CD4-positive, alpha-beta T cell treated with Interleukin-15 for 1 hour (primary cell): ENCODE measurements around the gene TRA2A.
A peak's percentile ranks its signal among the peaks of the same experiment; 100 is the strongest.

Experiments used
- DNase-seq: peaks from one replicate; pipeline ENCODE4 v3.0.0-alpha.2; 2020

The TRA2A gene

DNA sequence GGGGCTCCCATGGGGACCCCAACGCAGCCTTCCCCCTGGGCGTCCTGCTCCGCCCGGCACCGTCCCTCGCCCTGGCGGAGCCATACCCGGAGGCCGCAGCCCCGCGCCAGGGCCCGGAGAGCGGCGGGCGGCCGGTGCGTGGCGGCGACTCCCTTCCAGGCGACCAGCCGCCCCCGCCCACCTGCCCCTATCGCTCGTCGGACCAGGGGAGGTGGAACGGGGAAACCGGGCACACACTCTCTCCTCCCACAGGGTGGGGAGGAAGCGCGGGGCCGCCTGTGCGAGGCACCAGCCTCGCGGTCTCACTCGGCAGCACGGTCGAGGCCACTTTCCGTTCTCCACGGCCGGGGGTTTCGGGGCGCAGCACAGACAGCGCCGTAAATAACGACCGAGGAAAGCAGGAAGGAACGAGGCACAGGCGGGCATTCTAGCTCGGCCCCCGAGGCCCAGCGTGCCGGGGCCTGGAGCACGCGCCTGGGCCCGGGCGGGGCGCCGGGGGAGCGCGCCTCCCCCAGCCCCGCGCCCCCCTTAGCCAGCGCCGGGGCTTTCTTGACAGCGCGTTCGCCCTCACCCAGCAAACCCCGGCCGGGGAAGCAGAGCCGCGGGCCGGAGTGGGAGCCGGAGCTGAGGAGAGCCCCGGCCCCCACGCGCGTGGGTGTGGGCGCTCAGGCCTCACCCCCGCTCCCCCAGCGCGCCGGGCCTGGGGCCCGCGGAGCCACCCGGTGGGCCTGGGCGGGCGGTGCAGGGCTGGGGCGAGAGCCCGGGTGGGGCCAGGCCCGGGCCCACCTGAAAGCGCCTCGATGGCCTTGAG lies 62.4 kb downstream of the TRA2A start:
- peak; percentile 41 for DNase-seq

DNA sequence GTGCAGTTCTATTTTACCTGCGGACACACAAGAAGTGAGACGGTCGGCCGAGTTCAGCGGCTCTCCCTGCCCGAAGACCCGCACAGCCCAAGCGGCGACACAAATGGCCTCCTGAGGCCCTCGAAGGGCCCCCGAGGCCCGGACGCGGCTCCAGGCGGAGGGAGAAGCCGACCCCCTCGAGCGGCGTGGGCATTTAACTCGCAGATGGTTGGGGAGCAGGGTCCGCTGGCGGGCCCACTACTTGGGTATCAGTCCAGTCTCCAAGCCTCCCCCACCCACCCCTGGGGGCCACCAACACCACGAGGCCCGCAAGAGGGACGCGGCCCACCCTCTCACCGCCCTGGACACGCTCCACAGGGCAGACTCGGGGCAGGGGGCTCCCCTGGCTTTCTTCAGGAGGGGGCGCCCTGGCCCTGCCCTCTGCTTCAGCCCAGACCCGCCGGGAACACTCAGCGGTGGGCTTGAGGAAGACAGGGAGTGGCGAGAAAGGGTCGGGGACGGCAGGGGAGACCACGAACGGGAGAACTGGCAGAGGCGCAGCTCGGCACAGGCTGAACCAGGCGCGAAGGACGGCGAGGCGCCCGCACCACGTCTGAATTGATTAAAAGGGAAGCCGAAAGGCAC lies 63.1 kb downstream of the TRA2A start:
- DNase-seq = no peak

DNA sequence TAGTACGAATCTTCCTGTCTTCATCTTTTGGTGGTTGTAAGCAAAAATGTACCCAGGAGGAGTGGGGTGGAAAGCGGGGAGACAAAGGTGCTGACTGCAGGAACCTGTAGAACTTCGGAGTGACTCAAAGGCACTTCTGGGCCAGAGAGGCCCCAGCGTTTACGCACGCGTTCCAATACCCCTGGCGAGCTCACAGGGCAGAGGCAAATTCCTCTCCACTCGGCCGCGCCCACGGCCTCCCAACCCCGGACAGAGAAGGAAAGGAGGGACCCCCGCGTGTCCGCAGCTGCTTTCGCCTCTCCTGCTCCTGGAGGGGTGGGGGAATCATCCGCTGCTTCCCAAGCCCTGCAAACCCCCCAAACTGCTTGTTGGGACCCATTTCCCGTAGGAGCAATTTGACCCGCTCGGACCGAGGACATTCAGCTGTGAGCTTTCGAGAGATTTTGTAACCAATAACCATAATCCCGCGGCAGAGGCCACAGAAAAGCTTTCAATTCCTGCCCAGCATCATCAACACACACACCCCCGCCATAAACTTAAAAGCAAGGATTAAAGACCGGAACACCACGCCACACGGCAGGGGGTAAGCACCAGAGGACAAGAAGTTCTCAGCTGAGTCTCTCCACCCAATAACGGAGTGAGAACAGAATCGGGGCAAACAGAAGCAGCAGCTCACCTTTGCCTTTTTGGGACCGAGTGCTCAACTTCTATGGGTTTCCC lies 63.8 kb downstream of the TRA2A start:
- no peak for DNase-seq

DNA sequence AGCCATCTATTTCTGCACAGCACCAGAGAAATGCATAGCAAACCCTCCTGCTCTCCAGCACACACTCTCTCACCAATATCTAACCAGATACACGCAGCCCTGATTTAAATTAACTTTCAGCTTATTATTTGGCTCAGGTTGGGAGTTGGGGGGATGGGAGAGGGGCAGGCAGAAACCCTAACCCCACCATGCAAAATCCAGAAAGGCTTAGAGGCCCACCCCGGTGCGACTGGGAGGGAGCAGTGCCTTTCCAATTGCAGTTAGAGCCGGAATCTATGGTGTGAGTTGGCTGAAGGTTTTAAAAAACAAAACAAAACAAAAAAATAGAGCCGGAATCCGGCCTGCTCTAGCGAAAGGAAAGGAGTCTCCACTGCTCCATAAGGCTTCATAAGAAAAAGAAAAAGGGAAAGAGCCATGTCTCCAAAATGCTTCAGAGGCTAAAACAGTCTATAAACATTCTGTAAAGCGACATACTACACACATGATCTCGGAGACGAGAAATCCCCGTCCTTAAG lies 64.4 kb downstream of the TRA2A start:
- DNase-seq = no peak

DNA sequence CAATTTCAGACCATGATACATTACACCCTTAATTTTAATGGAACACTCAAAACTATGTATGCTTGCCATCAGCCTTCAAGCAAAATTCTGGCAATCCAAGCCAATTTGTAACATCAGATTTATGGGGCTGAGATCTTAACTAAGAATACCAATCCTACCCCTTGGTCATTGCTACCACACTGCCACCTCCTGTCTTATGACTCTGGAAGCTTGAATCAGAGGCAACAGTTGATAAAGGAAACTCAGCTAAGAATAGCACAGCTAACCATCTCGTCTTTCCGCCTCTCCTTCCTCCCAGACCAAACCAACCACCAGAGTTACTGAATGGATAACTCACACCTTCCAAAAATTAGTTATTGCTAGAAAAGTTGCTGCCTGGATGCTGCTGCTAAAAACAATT lies 68.9 kb downstream of the TRA2A start:
- no peak for DNase-seq

DNA sequence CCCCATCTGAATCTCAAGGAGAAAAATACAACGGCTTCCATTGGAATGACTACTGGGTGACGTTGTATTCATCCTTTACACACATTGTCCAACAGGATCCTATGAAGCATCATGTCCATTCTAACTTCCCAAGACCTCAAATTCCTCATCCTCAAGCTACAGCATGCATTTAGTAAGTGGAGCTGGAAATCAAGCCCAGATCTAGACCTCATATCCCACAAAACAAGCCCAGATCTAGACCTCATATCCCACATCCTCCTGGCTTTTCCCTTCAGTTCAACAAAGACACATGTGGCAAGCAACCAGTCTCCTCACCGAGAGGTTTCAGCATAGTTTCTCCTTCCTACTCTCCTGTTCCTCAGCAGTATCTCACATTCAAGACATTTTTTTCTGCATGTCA lies 73.7 kb downstream of the TRA2A start:
- no peak for DNase-seq

DNA sequence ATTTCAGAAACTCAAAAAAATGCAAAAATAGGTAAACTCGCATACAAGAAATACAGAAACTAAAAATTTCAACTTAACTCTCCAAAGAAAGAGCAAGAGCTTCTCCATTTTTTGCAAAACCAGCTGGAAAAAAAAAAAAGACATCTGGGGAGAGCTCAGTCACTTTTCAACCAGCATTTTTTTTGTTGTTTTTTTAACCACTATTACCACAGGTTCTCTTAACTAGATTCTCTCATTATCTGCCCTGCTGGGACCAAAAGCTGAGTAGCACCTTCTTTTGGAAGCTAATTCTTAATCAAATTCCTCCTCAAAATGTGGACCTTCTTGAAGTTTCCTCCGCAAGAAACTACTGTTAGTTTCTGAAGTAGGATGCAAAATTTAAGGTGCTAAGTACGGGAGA lies 75.7 kb downstream of the TRA2A start:
- DNase-seq = no peak

DNA sequence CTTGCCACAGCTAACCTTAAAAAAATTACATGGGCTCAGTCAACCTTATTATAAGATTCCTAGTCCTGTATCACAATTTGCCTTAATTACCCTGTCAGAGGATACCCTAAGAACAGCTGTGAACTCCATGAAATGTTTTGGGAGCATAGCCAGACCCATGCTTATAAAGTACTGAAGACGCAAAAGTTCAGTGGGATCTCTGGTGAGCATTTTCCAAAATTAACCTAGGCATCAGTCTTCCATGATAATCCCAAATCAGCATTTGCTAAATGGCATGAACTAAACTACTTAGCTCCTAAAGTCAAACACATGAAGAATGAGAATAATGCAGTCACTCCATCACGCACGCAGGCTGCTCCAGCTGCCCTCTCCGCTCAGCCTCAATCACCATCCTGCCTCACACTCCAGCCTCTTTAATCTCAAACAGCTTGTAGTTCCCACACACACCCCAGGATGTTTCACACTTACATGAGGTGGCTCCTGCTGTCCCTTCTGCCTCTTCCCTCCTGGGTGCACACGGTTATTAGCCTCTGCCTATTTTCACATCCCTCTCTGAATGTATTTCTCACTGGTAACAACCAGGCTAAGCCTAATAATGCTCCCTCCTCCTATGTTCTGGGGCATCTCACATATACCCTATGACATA lies 76.8 kb downstream of the TRA2A start:
- DNase-seq = no peak
